ENCODE data around the gene PRMT7. TPM values are rescaled to one million over a fixed set of nuclear protein-coding genes. Genes with fewer than 3 reads are reported as not detected.

The PRMT7 gene
- total RNA-seq, 1 donor from 2014 or later, result 30.0 TPM

- ATAC-seq, result no peak
- Histone ChIP-seq H3K4me1 (peaks cover 34% of the 10 kb centered on the region), H3K9me3 (no peaks in the 10 kb centered on the region), H3K27ac (no peak overlapping the region), H3K4me3 (no peak overlapping the region), H3K36me3 (peaks cover 22% of the 10 kb centered on the region), H3K27me3 (no peaks in the 10 kb centered on the region)
- TF ChIP-seq CTCF (IDR thresholded peaks at IDR 0.05), result no peak
- intact Hi-C loops (cut with DNase I), result no loop called here
- DNase-seq, result no peak
Measured at GRCh38 chr16:68273896-68274295, 36.9 kb upstream of the PRMT7 start.

GRCh38 chr16:68274441-68274840 is 36.4 kb upstream of the PRMT7 start:
- Histone ChIP-seq H3K4me1 (peaks cover 34% of the 10 kb centered on the region), H3K4me3 (no peak overlapping the region), H3K9me3 (no peaks in the 10 kb centered on the region), H3K36me3 (peaks cover 22% of the 10 kb centered on the region), H3K27ac (no peak overlapping the region), H3K27me3 (no peaks in the 10 kb centered on the region)
- no peak for TF ChIP-seq CTCF (IDR thresholded peaks at IDR 0.05)
- ATAC-seq (no peak), DNase-seq (no peak)
- intact Hi-C loops (cut with DNase I), result no loop called here

GRCh38 chr16:68275611-68276191 is 35.1 kb upstream of the PRMT7 start:
- no peak for DNase-seq
- H3K9me3 ChIP-seq, result no peaks in the 10 kb centered on the region
- H3K4me1 ChIP-seq, result peaks cover 34% of the 10 kb centered on the region
- H3K27me3 ChIP-seq, result no peaks in the 10 kb centered on the region
- no peak for TF ChIP-seq CTCF (IDR thresholded peaks at IDR 0.05)
- H3K36me3 ChIP-seq, result peaks cover 22% of the 10 kb centered on the region
- intact Hi-C loops (cut with DNase I), result no loop called here
- no peak for ATAC-seq
- no peak overlapping the region for H3K4me3 ChIP-seq
- peak overlapping the region; percentile 65 for H3K27ac ChIP-seq

- H3K36me3 ChIP-seq, result peaks cover 22% of the 10 kb centered on the region
- no peaks in the 10 kb centered on the region for H3K9me3 ChIP-seq
- DNase-seq (no peak), ATAC-seq (peak; percentile 63)
- intact Hi-C loops (cut with DNase I), result no loop called here
- H3K4me3 ChIP-seq, result no peak overlapping the region
- H3K27me3 ChIP-seq, result no peaks in the 10 kb centered on the region
- H3K27ac ChIP-seq, result peak overlapping the region; percentile 65
- peaks cover 31% of the 10 kb centered on the region for H3K4me1 ChIP-seq
- TF ChIP-seq CTCF (IDR thresholded peaks at IDR 0.05), result no peak
Measured at GRCh38 chr16:68276223-68276622, 34.6 kb upstream of the PRMT7 start.

GRCh38 chr16:68279726-68280558 is 30.9 kb upstream of the PRMT7 start:
- Histone ChIP-seq H3K4me1 (peaks cover 36% of the 10 kb centered on the region), H3K27me3 (no peaks in the 10 kb centered on the region), H3K4me3 (no peak overlapping the region), H3K9me3 (no peaks in the 10 kb centered on the region), H3K36me3 (peaks cover 20% of the 10 kb centered on the region), H3K27ac (no peak overlapping the region)
- no peak for TF ChIP-seq CTCF (IDR thresholded peaks at IDR 0.05)
- DNase-seq (no peak), ATAC-seq (peak; percentile 64)
- intact Hi-C loops (cut with DNase I), result no loop called here

Data from upper lobe of right lung (tissue), 1 donor.